Stimulated activated CD8-positive, alpha-beta memory T cell treated with anti-CD3 and anti-CD28 coated beads, Interleukin-15, amount 100 ng/mL, for 24 hours (primary cell): ENCODE data around the gene CHRNG.

Experiments used
- DNase-seq: peaks from one replicate; pipeline ENCODE4 v3.0.0-alpha.2; 2020; ENCODE audit warnings: low read depth

Gene CHRNG

DNA sequence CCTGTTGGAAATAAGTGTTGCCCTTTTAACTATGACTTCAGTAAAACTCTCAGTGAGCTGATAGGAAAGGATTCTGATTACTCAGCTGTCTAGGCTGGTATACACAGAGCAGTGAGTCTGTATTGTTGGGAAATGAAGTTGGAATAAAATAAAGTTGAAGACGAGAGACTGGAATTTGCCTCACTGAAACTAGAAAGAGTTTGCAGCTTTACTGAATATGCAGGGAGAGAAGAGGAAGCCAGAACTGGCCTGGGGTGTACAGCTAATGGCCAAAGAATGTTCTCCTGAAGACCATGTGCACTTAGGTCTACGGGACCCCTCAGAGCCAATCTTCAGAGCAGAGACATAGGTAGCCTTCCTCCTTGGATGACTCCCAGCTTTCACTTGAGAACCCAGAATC lies 37.5 kb downstream of the CHRNG start:
- no peak for DNase-seq

DNA sequence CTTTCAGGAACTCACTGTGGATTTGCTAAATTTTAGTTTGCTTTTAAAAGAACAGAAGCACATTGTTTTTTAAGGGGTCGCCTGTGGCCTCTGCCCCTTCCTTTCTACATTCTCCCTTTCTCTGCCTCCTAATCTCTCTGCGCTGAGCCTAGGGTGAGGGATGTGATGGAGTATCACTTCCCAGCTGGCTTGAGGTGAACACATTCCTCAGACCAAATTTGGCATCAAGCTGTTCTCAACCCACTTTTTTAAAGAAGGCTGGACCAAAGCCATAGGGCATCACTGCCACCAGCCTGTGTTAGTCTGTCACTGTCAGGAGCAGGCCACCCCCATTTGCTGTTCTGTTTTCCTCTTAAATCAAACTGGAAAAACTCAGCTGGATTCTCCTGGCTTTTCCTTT lies 38.3 kb downstream of the CHRNG start:
- DNase-seq = no peak

DNA sequence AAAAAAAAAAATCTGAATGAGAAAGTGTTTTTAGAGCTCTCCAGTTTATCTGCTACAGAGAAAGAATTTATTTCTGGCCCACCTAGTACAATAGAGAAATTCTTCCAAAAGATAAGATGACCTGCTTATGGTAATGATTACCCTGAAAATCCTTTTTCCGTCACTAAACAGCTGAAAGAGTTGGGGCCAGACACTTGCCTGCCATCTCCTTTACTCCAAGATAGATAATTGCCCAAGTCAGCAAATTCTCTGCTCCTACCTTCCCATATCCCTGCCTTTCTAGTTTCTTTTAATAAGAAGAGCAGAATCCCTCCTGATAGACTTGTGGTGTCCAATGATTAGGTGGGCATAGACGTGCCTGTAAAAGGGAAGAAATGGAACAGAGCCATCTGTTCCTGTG lies 39.1 kb downstream of the CHRNG start:
- DNase-seq = no peak

DNA sequence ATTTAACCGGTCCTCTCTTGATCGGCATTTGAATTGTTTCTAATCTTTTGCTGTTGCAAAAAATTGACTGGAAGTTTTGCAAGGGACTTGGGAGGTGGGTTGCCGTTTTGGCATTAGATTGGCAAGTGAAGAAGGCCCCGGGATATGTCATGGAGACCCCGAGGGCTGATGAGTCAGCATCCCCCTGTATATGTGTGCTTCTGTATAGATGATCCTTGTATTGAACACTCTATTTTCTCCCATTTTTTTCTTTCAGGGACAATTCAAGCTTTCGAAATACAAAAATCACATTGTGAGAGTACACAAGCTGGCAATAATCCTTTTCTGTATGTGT lies 41.1 kb downstream of the CHRNG start:
- no peak for DNase-seq

DNA sequence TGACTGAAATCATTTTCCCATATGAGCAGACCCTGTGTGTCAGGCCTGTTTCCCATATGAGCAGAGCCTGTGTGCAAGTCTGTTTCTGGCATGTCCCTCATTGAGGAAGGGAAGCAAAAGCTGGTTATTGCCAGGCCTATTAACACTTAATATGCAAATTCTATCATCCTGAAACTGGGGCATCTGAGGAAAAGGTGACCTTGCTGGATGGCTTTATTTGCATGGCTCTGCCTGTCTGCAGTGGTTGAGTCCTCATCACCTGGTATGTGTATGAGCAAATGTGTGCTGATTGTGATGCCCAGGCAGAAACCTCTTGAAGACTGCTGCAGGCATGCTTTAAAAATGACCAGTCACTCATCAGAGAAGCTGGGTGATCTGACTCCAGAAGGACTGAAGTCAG lies 42.2 kb downstream of the CHRNG start:
- no peak for DNase-seq

DNA sequence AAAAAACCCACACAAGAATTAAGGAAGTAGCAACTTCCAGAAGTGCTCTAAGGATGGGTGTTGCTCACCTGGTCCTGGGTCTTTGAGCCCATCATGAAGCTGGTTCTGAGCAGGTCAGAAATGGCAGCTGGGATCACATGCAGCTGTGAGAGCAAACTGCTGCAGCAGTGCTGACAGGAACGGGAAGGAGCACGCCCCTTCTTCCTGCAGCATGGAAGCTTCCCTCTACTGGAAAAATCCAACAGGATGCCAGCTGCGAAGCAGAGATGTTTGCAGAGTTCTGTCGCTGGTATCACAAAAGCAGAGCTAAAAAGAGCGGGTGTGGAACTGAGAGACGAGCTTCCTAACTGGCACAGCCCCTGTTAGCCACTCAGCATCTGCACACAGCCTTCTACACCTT lies 44.7 kb downstream of the CHRNG start:
- DNase-seq = no peak

DNA sequence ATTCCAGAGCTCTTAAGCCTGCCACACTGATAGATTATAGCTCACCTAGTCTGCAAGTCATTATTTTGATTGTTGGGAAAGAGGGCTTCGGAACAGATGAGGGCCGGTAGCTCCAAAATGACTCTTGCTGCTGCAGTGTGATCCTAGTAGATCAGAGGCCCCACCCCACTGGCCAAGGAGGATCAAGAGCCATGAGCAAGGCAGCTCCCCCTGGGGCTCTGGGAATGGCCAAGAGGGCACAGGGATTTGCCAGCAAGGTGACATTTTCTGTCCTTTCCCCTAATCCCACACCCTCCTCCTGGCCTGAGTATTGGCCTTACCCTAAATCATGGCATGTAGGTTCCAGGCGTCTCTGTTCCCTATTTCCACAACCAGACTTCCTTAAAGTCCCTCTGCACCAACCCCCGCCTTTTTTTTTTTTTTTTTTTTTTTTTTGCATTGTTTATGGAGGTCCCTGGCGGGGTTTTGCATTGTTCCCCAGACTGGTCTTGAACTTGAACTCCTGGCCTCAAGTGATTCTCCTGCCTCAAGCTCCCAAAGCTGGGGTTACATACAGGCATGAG lies 47.5 kb downstream of the CHRNG start:
- DNase-seq = no peak

DNA sequence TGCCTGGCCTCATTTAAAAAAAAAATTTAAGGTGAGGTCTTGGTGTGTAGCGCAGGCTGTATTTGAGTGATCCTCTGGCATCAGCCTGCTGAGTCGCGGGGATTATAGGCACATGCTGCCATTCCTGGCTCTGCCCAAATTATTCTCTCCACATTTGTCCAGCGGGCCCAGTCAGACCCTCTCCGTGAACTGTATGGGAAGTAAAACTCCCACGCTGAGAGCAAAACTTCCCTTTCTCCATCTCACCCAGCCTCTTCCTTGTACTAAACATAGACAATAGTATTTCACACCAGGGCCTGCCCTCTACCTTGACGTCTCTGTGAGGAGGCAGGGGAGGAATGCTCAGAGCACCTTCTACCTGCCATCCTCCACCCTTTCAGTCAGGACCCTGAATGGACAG lies 48.0 kb downstream of the CHRNG start:
- no peak for DNase-seq

DNA sequence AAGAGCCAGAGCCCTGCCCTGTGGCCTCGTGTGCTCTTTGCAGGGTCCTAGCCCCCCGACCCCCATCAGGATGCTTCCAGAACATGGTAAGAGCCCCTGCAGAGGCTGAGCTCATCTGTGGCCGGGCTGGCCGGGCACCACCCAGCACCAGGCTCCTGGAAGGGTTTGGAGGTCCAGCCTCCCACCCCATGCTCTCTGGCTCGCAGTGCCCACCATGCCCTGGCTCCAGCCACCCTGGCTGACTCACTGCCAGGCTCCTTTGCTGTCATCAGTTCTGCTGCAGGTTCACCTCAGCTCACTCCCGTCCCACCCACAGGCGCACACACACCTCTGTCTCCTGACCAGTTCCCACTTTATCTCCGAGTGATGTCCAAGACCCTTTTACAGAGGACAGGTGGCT lies 48.5 kb downstream of the CHRNG start:
- no peak for DNase-seq

DNA sequence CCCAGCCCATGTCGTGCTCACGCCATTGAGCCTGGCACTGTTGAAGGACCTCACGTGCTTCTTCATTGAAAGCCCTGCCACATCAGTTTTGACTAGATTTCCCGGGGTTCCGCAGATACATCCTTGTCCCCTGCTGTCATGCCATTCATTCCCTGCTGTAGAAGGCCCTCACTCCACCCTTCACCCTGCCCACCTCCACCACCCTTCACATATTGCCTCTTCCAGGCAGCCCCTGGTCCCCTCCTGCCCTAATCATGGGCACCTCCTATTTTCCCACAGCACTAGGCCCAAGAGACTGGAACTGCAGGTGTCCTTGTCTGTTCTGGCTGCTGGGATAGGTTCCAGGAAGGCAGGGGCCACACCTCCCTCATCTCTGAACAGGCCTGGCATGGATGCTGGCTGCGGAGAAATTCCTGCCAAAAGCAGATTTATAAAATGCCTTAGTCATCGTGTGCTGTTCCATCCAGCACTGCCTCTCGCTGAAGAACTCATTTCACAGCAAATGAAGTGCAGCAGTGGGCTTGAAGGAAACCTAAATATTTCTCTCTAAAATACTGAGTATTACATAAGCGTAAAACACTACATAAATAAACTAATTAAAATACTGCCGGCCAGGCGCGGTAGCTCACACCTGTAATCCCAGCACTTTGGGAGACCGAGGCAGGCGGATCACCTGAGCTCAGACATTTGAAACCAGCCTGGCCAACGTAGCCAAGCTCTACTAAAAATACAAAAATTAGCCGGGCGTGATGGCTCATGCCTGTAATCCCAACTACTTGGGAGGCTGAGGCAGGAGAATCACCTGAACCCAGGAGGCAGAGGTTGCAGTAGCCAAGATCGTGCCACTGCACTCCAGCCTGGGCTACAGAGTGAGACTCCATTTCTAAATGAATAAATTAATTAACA lies 49.4 kb downstream of the CHRNG start:
- no peak for DNase-seq

DNA sequence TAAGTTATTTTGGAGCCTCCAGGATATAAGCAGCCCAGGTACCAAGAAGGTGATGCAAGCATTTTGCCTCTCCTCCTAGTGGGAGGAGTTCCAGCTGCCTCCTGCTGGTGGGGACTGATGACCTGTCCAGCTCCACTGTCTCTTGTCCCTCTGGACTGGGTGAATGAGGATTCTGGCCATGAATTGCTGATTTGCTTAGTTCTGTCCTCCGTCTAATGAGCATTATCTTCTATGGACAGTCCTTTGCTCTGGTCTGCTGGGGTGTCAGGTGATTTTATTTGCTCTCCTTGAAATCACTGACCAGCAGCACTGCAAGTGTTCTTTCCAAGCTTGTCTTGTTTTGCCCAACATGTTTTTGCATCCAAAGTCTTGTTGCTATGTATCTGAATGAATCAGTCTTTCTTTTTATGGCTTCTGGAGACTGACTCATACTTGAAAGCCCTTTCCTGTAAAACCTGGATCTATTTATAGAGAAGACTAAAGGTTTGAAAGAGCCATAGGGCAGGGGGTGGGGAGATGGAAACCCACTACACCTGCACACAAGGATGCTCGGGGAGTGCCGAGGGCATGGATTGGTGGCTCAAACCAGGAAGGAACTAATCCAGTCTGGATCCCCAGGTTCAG lies 53.4 kb downstream of the CHRNG start:
- DNase-seq = no peak

DNA sequence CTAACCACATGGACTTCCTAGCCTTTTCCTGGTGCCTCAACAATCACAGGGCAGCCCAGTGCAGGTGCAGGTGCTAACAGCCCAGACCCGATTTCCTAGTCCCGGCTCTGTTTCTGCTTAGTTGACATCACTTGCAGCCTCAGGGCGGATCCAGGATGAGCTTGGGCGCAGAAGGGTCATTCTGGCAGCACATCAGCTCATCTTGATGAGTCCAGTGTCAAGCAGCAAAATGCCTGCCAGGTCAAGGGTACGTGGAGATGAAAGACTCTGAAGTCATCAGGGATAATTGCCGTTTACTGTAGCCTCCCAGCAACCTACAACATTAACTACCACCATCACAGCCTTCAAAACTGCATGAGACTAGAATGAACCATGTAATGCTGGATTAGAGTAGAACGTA lies 54.5 kb downstream of the CHRNG start:
- DNase-seq = no peak
